Brain microvascular endothelial cell (primary cell): ENCODE measurements around the gene RNF133.

ENCODE experiments used
- DNase-seq: peaks from one replicate; pipeline ENCODE4 v3.0.0-alpha.2; 2020
- H3K27ac ChIP-seq: fragments of 250-450 bp; sonication (Bioruptor Pico); 2 replicates; pipeline ENCODE4 v1.5.1; 2020; ENCODE audit warnings: mild to moderate bottlenecking, moderate library complexity
- H3K27me3 ChIP-seq: fragments of 250-450 bp; sonication (Bioruptor Pico); replicated peaks from 2 replicates; pipeline ENCODE4 v1.5.1; 2020; ENCODE audit warnings: mild to moderate bottlenecking
- H3K36me3 ChIP-seq: fragments of 250-450 bp; sonication (Bioruptor Pico); replicated peaks from 2 replicates; pipeline ENCODE4 v1.5.1; 2020; ENCODE audit warnings: mild to moderate bottlenecking
- H3K4me3 ChIP-seq: 2 replicates; pipeline ENCODE4 v1.5.1; 2011; ENCODE audit warnings: low read depth, mild to moderate bottlenecking, control low read depth, low read length, moderate library complexity
- in situ Hi-C: cut with HindIII; loops from 2 replicates; pipeline ENCODE4 v1.10.0; 2017; ENCODE audit warnings: low sequenced_read_pairs, low pct_ligation_motif_present
- TF ChIP-seq, protein P1 (sequence below): IDR thresholded peaks from 2 replicates; pipeline ENCODE4 v1.5.1; 2011; ENCODE audit warnings: low read depth, mild to moderate bottlenecking, moderate library complexity, low read length, control low read depth, inconsistent platforms; ENCODE audit errors: missing control alignments

The RNF133 gene, protein sequence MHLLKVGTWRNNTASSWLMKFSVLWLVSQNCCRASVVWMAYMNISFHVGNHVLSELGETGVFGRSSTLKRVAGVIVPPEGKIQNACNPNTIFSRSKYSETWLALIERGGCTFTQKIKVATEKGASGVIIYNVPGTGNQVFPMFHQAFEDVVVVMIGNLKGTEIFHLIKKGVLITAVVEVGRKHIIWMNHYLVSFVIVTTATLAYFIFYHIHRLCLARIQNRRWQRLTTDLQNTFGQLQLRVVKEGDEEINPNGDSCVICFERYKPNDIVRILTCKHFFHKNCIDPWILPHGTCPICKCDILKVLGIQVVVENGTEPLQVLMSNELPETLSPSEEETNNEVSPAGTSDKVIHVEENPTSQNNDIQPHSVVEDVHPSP

DNA sequence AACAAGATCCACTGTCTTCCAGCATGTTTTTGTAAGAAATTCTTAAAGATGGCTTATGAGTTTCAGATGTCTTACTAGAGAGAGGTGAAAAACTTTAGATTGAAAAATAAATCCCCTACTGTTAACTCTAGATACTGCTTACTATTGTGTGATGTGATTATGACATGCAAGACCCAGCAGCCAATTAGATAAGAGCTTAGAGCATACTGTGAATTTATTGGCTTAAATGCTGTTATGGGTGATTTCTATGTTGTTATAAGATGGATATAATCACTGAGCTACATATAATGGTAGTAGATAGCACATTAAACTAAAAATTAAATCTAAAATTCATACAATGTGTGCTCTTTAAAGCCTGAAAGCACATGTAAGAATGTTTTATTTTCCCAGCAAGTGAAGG is at the start of gene RNF133:
TSS of gene RNF133 (minus strand) at position 101 of the 400 bp plus-strand sequence. CDS start 199 bp downstream, outside the sequence.
- no peaks in the 10 kb centered on the region for H3K27me3 ChIP-seq
- no peak within 1 kb of the TSS for H3K27ac ChIP-seq
- no peak for DNase-seq
- H3K4me3 ChIP-seq: no peak within 1 kb of the TSS
- TF ChIP-seq, protein P1, sequence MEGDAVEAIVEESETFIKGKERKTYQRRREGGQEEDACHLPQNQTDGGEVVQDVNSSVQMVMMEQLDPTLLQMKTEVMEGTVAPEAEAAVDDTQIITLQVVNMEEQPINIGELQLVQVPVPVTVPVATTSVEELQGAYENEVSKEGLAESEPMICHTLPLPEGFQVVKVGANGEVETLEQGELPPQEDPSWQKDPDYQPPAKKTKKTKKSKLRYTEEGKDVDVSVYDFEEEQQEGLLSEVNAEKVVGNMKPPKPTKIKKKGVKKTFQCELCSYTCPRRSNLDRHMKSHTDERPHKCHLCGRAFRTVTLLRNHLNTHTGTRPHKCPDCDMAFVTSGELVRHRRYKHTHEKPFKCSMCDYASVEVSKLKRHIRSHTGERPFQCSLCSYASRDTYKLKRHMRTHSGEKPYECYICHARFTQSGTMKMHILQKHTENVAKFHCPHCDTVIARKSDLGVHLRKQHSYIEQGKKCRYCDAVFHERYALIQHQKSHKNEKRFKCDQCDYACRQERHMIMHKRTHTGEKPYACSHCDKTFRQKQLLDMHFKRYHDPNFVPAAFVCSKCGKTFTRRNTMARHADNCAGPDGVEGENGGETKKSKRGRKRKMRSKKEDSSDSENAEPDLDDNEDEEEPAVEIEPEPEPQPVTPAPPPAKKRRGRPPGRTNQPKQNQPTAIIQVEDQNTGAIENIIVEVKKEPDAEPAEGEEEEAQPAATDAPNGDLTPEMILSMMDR: no peak
- H3K36me3 ChIP-seq: no peaks in the 10 kb centered on the region
- in situ Hi-C loops: no loop called here

DNA sequence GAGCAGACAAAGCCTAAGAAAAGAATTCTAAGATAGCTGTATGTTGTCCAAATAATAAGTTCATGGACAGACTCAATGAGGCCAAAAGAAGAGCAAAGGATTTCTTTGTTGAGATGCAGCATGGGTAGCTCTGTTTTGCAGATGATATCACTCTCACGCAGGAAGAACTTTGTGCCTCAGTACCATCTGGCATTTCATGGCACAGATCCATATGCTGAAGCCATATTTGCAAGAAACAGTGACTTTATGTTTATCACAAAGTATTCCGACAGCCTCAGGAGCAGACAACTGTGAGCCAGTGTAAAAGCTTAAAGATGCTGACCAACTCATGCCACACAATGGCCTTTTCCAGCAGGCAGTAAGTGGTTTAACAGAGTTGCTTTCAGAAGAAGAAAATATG is 49.3 kb upstream of the RNF133 start:
- no peak for DNase-seq
- H3K36me3 ChIP-seq: no peaks in the 10 kb centered on the region
- no peak overlapping the region for H3K27ac ChIP-seq
- no peaks in the 10 kb centered on the region for H3K27me3 ChIP-seq
- TF ChIP-seq, protein P1: no peak
- in situ Hi-C loops: no loop called here
- H3K4me3 ChIP-seq: no peak overlapping the region

DNA sequence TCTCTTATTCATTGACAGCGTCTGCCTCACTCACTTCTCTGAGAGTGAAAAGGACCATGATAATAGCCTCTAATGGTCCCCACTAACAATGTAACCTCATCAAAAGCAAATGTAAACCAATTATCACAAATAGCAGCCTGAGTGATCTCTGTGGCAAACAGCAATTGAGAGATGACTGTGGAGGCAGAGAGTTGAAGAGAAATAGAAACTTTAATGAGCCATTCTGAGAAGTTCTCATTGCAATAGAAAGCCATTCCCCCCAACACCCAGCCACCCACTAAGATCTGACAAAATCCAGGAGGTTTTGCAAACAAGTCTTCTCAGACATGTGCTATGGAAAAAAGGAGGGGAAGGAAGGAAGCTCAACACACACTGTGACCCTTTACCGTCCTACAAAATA is 48.0 kb upstream of the RNF133 start:
- no peaks in the 10 kb centered on the region for H3K36me3 ChIP-seq
- no peaks in the 10 kb centered on the region for H3K27me3 ChIP-seq
- DNase-seq: no peak
- in situ Hi-C loops: no loop called here
- H3K4me3 ChIP-seq: no peak overlapping the region
- no peak overlapping the region for H3K27ac ChIP-seq
- TF ChIP-seq, protein P1: no peak

DNA sequence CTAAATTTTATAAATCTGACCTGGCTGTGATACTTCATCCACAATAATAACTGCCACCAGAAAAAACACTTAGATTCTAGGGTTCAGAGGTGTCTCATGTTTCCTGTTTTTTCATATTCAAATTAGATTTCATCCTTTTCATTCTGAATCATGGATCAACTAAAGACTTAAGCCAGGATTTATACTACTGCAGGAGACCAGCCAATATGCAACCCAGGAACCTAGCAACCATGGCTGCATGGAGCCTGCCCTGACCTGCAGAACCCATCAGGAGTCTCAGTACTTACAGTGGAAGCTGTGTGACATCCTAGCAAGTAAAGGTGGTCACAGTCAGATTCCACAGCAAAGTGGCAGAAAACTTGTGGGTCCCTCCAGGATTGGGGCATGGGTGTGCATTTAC is 44.3 kb upstream of the RNF133 start:
- Histone ChIP-seq H3K4me3 (no peak overlapping the region), H3K27me3 (no peaks in the 10 kb centered on the region), H3K36me3 (no peaks in the 10 kb centered on the region), H3K27ac (no peak overlapping the region)
- no peak for DNase-seq
- in situ Hi-C loops: no loop called here
- TF ChIP-seq, protein P1: no peak

DNA sequence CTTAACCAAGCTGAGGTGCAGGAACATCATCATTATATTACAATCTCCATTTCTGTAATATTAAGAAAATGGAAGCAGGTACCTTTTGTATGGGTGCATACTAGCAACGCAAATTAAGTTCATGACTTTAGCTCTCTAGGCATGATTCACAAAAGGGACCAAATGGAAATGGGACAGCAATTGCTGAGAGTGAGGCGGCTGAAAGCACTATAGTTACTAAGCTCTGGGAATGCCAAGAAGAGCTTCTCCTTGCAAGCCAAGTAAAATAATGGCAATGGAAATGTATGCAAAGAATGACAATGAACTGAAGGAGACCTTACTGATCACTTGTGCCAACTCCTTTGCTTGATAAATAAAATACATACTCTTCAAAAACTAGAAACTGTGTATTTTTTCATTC is 40.0 kb upstream of the RNF133 start:
- no peak overlapping the region for H3K4me3 ChIP-seq
- no peaks in the 10 kb centered on the region for H3K36me3 ChIP-seq
- TF ChIP-seq, protein P1: no peak
- in situ Hi-C loops: no loop called here
- H3K27me3 ChIP-seq: no peaks in the 10 kb centered on the region
- H3K27ac ChIP-seq: no peak overlapping the region
- no peak for DNase-seq

DNA sequence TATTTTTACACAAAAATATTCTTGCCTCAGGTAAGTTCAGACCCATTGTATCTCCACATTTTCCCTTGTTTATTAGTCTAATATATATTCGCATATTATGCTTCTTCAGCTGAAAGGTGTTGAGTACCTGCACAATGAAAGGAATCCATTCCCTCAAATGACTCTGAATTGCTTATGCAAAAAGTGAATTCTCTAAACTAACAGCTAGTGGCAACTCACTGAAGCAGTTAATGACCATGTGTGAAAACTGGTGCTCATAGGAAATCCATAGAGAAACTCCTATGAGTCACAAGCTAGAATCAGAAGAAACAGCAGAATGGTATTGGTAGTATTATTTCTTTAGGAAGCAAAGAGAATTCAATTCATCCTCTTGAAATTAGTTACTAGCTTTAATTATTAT is 37.3 kb upstream of the RNF133 start:
- Histone ChIP-seq H3K36me3 (no peaks in the 10 kb centered on the region), H3K4me3 (no peak overlapping the region), H3K27me3 (no peaks in the 10 kb centered on the region), H3K27ac (no peak overlapping the region)
- in situ Hi-C loops: no loop called here
- DNase-seq: no peak
- TF ChIP-seq, protein P1: no peak
